Right lobe of liver (tissue), 4 donors: ENCODE measurements around the gene HMGCL.

Experiments used
- CTCF ChIP-seq, 4 donors: fragments of 200-600 bp in 3 of 4; fragments of 450-650 bp in 1 of 4; IDR thresholded peaks; one replicate each; pipeline versions ENCODE4 v1.5.1 to v1.8.0; 2016 to 2022; ENCODE audit warnings: antibody characterized with exemption in 4 of 4, mild to moderate bottlenecking in 2 of 4
- POLR2A ChIP-seq: fragments of 450-650 bp; IDR thresholded peaks from one replicate; pipeline ENCODE4 v1.6.1; 2017; ENCODE audit warnings: antibody characterized with exemption, mild to moderate bottlenecking
- donor health status: DM: no; HTN: no; CAD: no.
- donor health status: DM: no; HTN: no; CAD: no.
- donor health status: DM: no; HTN: yes; CAD: no.

GRCh38 chr1:23836037-23836436 lies 10.8 kb upstream of the HMGCL start:
- TF ChIP-seq CTCF (IDR thresholded peaks at IDR 0.05) = no peak
- TF ChIP-seq POLR2A = no peak
